ENCODE measurements around the gene SOX9.
"Not testable (repeated sequence)": the region's sequence is repeated elsewhere in the genome, so short reads cannot be mapped to it uniquely, and the experiment has no call there.

The SOX9 gene

GRCh38 chr17:72139212-72139611 is 18.4 kb downstream of the SOX9 start:
- TF ChIP-seq CTCF (conservative IDR thresholded peaks at IDR 0.05; ENCODE audit: low read depth, low read length), result no peak
- no peak for DNase-seq (ENCODE audit: low read depth)
- H3K4me3 ChIP-seq (ENCODE audit: low read depth, low read length), result no peak overlapping the region

- no peak for DNase-seq (ENCODE audit: low read depth)
- TF ChIP-seq CTCF (conservative IDR thresholded peaks at IDR 0.05; ENCODE audit: low read depth, low read length), result no peak
These were observed 20.5 kb downstream of the SOX9 start for GRCh38 chr17:72141336-72141735.

GRCh38 chr17:72142097-72142496 is 21.3 kb downstream of the SOX9 start:
- DNase-seq (ENCODE audit: low read depth); H3K4me3 ChIP-seq (ENCODE audit: low read depth, low read length): not testable (repeated sequence)

More at GRCh38 chr17:72141336-72141735, 20.5 kb downstream of the SOX9 start:
- no peak overlapping the region for H3K4me3 ChIP-seq (ENCODE audit: low read depth, low read length)

GRCh38 chr17:72142614-72143013 is 21.8 kb downstream of the SOX9 start:
- H3K4me3 ChIP-seq (ENCODE audit: low read depth, low read length), result no peak overlapping the region
- no peak for TF ChIP-seq CTCF (conservative IDR thresholded peaks at IDR 0.05; ENCODE audit: low read depth, low read length)
- DNase-seq (ENCODE audit: low read depth), result no peak

- TF ChIP-seq CTCF (conservative IDR thresholded peaks at IDR 0.05; ENCODE audit: low read depth, low read length), result no peak
- no peak overlapping the region for H3K4me3 ChIP-seq (ENCODE audit: low read depth, low read length)
- DNase-seq (ENCODE audit: low read depth), result no peak
These were observed 22.4 kb downstream of the SOX9 start for GRCh38 chr17:72143245-72143644.

GRCh38 chr17:72144101-72144500 is 23.3 kb downstream of the SOX9 start:
- no peak overlapping the region for H3K4me3 ChIP-seq (ENCODE audit: low read depth, low read length)
- TF ChIP-seq CTCF (conservative IDR thresholded peaks at IDR 0.05; ENCODE audit: low read depth, low read length), result no peak
- no peak for DNase-seq (ENCODE audit: low read depth)

GRCh38 chr17:72145562-72145961 is 24.7 kb downstream of the SOX9 start:
- TF ChIP-seq CTCF (conservative IDR thresholded peaks at IDR 0.05; ENCODE audit: low read depth, low read length), result no peak

GRCh38 chr17:72145962-72146361 is 25.1 kb downstream of the SOX9 start:
- TF ChIP-seq CTCF (conservative IDR thresholded peaks at IDR 0.05; ENCODE audit: low read depth, low read length), result peak; percentile 2
- DNase-seq (ENCODE audit: low read depth), result peak; percentile 45
- H3K4me3 ChIP-seq (ENCODE audit: low read depth, low read length), result no peak overlapping the region

More at GRCh38 chr17:72145562-72145961, 24.7 kb downstream of the SOX9 start:
- DNase-seq (ENCODE audit: low read depth), result no peak
- no peak overlapping the region for H3K4me3 ChIP-seq (ENCODE audit: low read depth, low read length)

All from choroid plexus epithelial cell (primary cell).